ENCODE results near the gene PRKRA.
"Not testable (repeated sequence)": the region's sequence is repeated elsewhere in the genome, so short reads cannot be mapped to it uniquely, and the experiment has no call there.

PRKRA gene

DNA sequence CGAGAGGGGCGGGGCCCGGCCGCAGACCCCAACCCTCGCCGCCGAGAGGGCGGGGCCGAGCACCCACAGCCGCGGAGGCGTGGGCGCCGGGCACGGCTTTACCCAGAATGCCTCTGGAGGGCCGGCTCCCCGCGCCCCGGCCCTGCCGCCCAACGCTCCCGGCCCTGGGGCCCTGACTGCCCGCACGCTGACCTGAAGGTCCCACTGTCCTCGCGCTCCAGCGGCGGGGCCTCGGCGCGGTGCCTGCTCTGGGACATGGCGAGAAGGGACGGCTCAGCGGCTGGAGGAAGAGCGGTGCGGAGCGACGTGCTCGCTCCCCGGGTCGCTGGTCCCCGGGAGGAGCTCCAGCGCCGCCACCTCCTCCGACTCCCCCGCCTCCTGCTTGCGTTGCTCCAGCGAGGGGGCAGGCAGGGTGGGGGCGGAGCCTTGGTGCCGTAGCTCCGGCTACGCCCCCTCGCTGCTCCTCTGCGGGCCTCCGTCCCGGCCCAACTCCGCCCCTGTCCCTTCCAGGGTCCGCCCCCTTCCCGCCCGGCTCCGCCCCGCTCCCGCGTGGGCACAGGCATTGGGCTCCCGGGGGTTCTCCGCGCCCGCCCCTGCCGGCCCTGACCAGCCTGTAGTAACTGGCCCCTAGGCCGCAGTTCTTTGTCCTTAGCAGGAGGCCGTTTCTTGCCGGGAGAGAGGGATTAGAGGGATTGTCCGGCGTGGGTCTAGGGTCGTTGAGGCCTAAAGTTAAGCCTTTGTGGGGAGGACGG, at the start of gene PRKRA, which contains the start of gene PJVK:
TSS of gene PRKRA (minus strand) at position 402 of the 752 bp plus-strand sequence. CDS start at position 257, 145 bp downstream.
TSS of gene PJVK (plus strand) at position 605 of the 752 bp plus-strand sequence. CDS start 2,032 bp downstream, outside the sequence.
- DNase-seq (ENCODE audit: low spot score), result peak; percentile 91

DNA sequence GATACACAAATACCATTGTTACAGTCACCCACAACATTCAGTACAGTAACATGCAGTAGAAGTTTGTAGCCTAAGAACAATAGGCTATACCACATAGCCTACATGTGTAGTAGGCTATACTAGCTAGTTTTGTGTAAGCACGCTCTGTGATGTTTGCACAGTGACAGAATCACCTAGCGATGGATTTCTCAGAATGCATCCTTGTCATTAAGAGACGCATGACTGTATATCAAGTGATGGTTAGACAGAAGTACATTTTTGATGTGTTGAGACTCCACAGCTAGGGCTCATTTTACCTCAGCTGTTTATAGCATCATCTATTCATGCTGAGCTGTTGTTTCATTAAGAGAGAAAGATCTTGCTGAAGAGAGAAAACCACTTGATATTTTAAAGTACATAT, 48.7 kb upstream of the PRKRA start:
- no peak for DNase-seq (ENCODE audit: low spot score)

DNA sequence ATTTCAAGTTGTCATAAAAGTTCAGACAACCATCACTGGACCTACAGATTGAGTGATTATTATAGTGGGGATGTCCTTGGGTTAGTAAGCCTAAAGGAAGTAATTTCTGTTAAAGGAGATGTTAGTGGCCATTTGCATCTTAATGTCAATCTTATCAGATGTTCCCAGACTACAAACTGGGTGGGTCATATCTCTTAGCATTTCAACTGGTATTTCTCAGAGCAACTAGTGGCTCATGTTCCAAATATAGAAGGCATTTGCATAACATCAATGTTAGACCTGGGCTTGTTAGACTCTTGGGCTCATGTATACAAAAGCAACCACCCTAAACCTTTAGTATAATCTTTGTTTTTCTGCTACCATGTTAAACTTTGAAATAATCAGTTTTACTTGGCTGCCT, 47.2 kb upstream of the PRKRA start:
- DNase-seq (ENCODE audit: low spot score), result no peak

DNA sequence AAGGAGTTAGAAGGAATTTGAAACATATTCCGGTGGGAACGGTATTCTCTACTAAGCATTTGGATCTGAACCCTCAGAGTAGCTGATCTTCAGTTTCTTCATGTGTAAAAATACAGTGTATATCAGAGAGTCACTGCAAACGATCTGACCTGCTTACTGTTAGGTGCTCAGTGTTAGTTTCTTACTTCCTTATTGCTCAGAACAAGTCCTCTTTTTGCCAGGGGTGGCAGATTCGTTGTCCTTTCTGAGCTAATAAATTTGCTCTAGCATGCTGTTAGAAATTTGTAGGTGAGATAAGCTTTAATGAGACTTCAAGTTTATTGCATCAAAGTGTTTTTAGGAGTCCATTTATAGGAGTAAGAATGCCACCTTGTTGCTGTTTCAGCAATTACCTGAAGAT, 45.1 kb upstream of the PRKRA start:
- no peak for DNase-seq (ENCODE audit: low spot score)

DNA sequence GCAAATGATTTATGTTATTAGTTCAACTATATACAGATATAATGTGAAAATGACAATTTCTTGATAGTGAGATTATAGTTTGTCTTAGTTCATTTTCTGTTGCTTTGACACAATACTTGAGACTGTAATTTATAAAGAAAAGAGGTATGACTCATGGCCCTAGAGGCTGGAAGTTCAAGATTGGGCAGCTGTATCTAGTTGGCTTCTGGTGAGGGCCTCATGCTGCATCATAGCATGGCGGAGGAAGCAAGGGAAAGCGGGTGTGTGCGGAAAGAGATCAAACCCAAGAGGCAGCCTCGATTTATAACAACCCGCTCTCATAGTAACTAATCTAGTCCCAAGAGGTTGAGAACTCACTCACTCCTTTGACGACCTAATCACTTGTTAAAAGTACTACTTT, 40.6 kb upstream of the PRKRA start:
- DNase-seq (ENCODE audit: low spot score), result no peak

DNA sequence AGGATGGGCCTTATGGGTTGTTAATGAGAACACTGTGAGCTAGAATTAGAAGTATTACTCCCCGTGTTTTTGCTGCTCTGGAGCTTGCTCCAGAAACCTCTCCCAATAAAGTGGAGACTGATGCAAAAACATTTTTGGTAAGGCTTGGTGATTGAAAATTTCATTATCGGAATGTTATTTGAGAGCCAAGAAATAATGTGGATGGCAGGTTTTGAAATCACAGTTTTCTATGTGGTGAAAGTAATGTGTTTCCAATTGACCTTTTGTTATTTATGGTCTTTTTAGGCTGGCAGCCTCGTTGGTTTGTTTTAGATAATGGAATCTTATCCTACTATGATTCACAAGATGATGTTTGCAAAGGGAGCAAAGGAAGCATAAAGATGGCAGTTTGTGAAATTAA, 34.4 kb upstream of the PRKRA start:
- no peak for DNase-seq (ENCODE audit: low spot score)

DNA sequence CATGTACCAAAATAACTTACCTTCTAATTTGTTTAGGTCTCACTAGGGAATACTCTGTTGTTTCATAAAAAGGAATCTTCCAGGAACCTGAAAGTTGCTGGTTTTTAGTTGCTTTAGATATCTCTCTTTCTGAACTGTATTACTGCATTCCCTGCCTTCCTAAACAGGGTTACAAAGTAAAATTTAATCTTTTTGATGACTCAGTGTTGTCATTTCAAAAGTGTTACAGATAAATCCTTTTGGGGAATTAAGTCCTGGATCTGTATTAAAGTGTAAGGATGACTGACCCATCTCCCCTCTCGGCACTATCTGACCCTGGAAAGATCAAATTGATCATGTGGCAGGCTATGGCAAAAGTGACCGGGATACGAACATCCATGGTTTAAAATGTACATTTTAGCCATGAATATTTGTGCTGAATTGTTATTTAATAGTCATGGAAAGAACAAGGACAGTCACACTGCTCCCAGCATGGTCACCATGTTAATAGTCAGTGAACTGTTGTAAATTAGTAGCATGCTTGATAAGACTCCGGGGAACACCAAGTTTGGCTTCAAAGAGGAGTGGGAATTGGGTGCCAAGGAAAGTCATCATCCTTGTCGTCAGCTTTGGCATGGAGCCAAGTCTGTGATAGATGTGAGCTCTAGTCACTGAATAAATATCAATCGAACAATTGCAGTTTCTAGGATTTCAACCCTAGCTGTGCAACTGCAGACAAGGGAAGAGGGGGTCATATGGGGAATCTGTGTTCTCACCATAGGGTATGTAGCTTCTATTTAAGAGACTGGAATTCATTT, 33.5 kb upstream of the PRKRA start:
- no peak for DNase-seq (ENCODE audit: low spot score)

DNA sequence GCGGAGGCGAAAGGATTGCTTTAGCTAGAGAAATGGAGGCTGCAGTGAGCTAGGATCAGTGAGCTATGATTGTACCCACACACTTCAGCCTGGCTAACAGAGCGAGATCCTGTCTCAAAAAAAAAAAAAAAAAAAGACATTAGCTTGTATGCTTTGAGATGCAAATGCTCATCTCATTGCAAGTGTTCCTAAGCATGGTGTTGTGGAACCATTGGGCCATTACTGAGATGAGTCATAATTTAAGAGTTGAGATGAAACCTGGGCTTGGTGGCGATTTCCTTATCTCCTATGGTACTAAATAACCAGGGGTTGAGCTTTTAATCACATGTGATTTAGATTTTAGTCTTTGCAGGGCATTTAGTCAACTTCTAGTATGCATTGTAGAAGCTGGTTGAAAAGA, 31.5 kb upstream of the PRKRA start:
- DNase-seq (ENCODE audit: low spot score), result no peak

DNA sequence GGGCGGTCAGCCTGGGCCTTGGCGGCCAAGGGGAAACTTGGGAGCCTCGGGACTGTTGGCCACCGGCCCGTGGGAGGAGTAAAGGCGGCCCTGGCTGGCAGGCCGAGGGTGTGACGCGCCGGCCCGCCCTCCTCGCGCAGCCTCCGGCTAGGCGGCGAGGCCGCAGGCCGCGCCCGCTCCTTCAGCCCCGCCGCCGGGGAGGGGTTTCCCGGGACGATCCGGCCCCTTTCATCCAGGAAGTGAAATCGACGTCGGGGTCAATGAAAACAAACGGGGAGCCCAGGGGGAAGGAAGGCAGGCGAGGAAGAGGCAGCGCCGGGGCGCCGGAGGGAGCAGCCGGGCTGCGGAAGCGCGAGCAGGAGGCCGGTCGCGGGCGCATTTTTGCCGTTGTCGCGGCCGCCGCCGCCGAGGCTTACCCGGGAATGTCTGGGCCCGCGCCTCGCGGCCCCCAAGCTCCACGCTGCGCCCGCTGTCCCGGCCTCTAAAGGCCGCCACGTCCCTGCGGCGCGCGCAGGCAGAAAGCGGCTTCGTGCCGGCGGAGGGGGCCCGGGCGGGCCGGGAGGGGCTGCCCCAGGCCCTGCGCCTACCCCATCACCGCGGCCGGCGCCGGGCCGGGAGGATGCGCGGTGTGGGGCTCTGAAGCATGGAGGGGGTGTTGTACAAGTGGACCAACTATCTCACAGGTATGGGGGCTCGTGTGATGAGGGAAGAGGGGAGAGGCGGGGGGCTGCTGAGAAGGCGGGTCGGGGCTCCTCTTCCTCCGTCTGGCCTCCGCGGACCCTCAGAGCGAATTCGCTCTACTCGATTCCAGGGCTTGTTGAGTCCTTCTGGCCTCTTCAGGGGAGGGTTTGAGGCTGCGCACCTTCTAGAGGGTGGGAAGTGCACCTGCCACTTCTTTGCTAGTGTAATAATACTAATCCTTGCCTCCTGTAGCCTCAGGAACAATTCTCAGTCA, 29.5 kb upstream of the PRKRA start, which contains the start of gene PLEKHA3:
TSS of gene PLEKHA3 (plus strand) at position 231 of the 955 bp plus-strand sequence. CDS start at position 644, 413 bp downstream.
- DNase-seq (ENCODE audit: low spot score), result peak; percentile 93

DNA sequence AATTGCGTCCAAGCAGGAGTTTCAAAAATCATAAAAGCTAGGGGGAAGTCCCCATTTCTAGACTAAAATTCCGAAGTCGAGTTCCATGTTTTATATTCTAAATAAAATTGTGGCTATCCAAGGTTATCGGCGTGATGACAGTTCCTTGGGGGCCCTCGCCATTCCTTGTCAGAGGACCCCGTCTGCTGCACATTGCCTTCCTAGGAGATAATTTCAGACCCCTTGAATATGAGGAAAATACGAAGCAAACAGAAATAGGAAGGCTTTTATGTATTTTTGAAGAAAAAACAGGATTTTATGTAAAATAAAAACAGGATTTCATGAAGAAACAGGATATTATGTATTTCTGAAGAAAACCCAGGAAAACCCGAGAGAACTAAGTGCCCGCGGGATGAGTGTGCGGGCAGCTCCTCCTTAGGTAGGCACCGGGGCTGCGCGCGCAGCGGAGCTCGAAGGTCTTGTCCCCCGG, 28.8 kb upstream of the PRKRA start:
- no peak for DNase-seq (ENCODE audit: low spot score)

DNA sequence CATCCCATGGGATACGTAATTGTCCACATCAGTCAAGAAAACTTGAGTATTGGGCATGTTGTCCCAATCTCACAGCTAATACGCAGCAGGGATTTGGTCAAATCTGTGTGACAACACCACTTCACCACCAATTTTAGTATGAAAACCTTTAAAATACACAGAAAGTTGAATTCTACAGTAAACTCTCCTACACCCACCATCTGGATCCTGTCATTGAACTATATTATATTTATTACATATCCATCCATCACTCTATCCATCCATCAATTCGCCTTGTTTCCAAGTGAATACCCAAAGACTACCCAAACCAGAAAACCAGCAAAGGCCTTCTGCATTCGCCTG, 28.3 kb upstream of the PRKRA start:
- no peak for DNase-seq (ENCODE audit: low spot score)

DNA sequence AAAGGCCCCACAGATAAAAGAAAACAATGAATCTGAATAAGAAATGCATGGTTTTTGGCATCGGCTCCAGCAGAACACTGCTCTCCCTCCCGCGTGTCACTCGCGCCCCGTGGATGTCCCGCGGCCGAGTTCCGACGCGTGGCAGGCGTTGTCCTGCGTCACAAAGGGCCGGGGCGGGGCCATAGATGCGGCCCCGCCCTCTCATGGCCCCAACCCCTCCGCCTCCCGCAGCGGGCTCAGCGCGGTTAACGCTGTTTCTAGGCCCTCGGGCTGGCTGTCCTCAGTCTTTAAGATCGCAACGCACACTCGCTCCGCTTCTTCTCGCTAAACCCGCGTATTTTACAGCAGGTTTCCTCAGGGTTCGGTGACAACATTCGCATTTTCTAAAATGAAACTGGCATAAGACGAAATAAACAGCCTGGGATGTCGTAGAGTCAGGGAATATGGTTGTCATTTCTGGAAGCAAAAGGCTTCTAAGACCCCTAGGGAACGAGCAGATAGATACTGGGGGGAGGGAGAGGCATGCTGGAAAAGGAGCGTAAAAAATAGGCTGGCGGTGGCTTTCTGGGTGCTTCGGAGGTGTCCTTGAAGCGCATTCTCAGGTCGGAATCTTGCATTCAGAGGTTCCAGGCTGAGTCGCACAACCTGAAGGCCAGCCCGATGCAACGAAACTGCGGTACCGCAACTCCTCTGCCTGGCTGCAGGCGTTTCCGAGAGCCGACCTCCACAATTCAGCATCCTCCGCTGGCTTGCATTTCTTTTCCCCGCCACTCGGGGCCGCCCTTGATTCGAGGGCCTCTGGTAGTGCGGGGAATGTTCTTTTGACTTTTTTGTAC, 27.7 kb upstream of the PRKRA start, which contains the start of gene FKBP7:
TSS of gene FKBP7 (minus strand) at position 162 of the 836 bp plus-strand sequence. CDS start at position 61, 101 bp downstream.
- peak; percentile 80 for DNase-seq (ENCODE audit: low spot score)

DNA sequence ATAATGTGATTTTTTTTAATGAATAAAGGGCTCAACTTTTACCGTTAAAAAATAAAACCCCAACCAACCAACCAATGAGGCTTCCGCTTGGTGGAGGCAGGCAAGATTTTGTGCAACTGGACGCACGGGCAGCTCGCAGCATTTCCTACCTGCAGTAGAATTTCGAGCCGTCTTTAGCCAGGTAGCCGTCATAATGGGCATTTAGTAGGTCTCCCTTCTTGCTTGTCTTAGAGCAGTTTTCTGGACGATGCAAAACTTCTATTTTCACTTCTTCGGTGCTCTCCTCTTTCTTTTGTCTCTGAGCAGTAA, 27.1 kb upstream of the PRKRA start:
- no peak for DNase-seq (ENCODE audit: low spot score)

DNA sequence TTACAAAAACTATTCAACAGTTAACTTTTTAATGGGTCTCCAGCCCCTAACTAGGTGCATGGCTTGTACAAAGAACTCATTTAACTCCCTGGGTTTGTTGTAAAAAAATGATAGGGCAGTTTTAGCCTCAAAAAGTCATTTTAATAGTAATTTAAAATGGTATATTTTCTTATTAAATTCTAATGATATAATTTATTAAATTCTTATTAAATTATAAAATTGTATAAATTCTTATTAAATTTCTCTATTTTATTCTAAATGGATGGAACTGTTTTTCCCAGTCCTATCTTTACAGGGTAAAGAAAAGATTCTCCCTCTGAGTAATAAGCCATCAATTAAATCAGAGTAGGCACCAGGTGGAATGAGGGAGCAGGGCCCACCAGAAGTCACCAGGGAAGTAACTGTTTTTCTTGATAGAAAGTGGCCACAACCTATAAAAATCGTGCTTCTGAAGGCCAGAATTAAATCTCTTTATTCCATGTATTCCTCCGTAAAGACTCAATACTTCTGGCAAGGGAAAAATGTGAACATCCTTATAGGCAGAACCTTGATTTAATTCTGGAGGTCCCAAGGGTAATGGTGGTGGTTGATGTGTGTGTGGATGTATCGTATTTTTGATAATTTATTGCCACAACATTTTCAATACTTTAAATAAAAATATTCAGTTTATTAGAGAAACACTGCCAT, 26.6 kb upstream of the PRKRA start:
- DNase-seq (ENCODE audit: low spot score), result no peak

DNA sequence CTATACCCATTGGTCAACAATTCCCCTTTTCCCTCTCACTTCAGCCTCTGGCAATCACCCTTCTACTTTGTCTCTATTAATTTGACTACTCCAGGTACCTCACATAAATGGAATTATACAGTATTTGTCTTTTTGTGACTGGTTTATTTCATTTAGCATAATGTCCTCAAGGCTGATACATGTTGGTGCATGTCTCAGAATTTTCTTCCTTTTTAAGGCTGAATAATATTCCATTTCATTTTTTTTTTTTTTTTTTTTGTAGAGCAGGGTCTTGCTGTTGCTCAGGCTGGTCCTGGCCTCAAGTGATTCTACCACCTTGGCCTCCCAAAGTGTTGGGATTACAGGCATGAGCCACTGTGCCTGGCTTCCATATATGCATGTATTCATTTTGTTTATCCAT, 25.5 kb upstream of the PRKRA start:
- DNase-seq (ENCODE audit: low spot score), result no peak

DNA sequence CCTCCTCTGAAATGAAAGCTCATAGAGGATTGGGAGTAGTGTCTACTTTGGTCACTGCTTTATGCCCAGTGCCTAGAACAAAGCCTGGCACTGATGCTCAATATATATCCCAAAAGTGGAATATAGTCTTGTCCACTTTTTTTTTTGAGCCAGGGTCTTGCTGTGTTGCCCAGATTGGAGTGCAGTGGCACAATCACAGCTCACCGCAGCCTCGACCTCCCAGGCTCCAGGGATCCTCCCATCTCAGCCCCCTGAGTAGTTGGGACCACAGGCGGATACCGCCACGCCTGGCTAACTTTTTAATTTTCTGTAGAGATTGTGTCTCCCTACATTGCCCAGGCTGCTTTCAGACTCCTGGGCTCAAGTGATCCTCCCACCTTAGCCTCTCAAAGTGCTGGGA, 23.6 kb upstream of the PRKRA start:
- no peak for DNase-seq (ENCODE audit: low spot score)

DNA sequence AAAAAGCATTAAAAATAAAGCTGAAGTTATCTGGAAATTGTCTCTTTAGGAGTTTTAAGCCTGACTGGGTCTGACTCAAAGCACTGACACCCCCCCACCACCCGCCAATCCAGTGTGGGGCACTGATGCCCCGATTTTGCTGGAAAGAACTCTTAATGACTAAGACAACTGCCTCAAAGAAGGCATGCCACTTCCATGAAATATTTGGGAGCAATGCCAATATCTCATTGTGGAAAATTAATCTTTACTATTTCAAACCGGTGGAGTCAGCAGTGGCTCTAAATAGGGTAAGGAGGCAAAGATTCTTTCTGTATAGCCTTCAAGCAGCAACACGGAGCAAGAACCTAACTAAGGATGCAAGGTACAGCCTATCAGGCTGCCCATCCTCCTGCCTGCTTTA, 23.0 kb upstream of the PRKRA start:
- DNase-seq (ENCODE audit: low spot score), result no peak

DNA sequence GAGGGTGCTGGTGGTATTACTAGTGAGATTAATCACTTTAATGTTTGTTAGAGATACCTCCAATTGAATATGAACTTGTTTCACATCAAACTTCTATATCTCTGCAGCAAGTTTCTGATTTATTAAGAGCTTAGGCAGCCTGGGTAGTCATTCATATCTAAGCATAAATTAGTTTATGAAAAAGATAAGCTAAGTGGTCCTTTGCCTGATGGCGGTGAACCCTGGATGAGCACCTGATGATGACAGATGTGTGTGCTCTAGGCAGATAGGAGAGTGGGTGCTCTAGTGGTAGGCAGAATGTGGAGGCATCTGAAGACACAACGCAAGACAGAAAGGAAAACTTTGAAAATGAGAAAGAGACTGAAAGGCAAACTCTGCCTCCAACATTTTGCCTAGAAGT, 22.4 kb upstream of the PRKRA start:
- DNase-seq (ENCODE audit: low spot score), result no peak

DNA sequence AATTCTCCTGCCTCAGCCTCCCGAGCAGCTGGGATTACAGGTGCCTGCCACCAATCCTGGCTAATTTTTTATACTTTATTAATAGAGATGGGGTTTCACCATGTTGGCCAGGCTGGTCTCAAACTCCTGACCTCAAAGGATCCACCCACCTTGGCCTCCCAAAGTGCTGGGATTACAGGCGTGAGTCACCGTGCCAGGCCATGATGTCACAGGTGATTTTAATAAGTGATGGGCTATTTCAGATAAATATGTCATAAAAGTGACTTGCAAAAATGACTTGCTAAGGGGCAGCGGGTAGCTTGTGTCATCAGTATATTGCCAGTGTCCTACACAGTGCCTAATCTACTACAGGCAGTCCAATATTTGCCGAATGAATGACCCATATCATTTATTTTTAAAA, 20.3 kb upstream of the PRKRA start:
- not testable (repeated sequence) for DNase-seq (ENCODE audit: low spot score)

DNA sequence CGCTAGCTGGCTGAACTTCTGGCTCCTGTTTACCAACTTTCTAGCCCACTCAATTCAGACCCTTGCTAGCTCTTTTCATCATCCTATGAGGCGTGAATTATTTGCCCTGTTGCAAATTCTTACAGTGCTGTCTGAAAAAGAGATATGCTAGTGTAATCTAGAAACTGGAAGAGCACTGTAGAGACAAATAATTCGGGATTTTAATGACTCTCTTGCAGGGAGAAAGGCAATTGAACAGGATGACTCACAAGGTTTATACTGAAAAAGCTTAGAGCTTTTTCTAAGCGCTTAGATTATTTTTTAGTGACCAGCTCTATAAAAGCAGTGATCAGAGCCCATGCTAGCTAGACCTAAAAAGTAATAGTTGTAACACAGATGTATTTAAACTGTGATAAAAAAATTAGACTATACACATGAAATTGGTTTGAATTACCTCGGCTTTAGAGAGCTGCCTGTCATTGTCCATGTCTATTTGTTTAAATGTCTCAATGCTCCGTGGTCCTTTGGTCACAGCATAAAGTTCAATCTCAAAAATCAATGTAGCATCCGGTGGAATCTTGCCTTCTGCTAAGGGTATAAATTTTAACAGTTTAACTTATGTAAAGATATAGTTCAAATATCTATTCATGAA, 18.4 kb upstream of the PRKRA start:
- DNase-seq (ENCODE audit: low spot score), result no peak

Measured in COLO829 (cell line).